Ovary (tissue), 10 donors: ENCODE results near the gene SORCS3. TPM values are rescaled to one million over a fixed set of nuclear protein-coding genes. Genes with fewer than 3 reads are reported as not detected.

Experiments
- DNase-seq, 5 donors: peaks; one replicate each; pipeline ENCODE4 v3.0.0-alpha.2; 2019 to 2020
- H3K27ac ChIP-seq, 2 donors: fragments of 200-600 bp; one replicate each; pipeline versions ENCODE4 v1.5.1 to v1.8.0; 2019 to 2022
- H3K27me3 ChIP-seq: fragments of 200-600 bp; one replicate; pipeline ENCODE4 v1.8.0; 2022
- H3K36me3 ChIP-seq: fragments of 200-600 bp; sonication (generic); one replicate; pipeline ENCODE4 v1.5.1; 2019
- H3K4me1 ChIP-seq: one replicate; pipeline ENCODE4 v1.8.1; 2013; ENCODE audit warnings: mild to moderate bottlenecking, moderate library complexity; ENCODE audit not compliant: insufficient read depth
- H3K4me3 ChIP-seq: fragments of 200-600 bp; sonication (generic); one replicate; pipeline ENCODE4 v1.5.1; 2017
- H3K9me3 ChIP-seq, 2 donors: fragments of 200-600 bp in 1 of 2; sonication (generic) in 1 of 2; one replicate each; pipeline versions ENCODE4 v1.5.1 to v1.8.1; 2013 to 2019; ENCODE audit warnings: mild to moderate bottlenecking in 1 of 2, moderate library complexity in 1 of 2
- EP300 ChIP-seq: sonication (generic); formaldehyde crosslinking; IDR thresholded peaks from one replicate; pipeline ENCODE4 v1.6.1; 2017; ENCODE audit warnings: antibody characterized with exemption
- POLR2A ChIP-seq: fragments of 450-650 bp; IDR thresholded peaks from one replicate; pipeline ENCODE4 v1.6.1; 2017; ENCODE audit warnings: antibody characterized with exemption, mild to moderate bottlenecking, moderate library complexity
- WGBS, 3 donors: extraction: QIAGEN DNeasy Blood & Tissue Kit in 1 of 3; methylation state at CpG; one replicate each; pipeline versions ENCODE4 v1.1.5 to v1.1.7; 2013 to 2017; 5-methylcytosine and 5-hydroxymethylcytosine counted together
- intact Hi-C, 4 donors: fragments of 100-400 bp; cut with DNase I; formaldehyde crosslinking; loops; one replicate each; pipeline versions ENCODE4 v1.11.0 to v1.15.1; 2022 to 2023
- long read RNA-seq, 3 donors: library from polyadenylated mRNA in 2 of 3; unstranded in 2 of 3; transcript quantifications; one replicate each; pipeline ENCODE4 v2.0.0 and lab custom pipeline, GENCODE V29; 2021 to 2026
- polyA plus RNA-seq, 2 donors: library from polyadenylated mRNA; stranded (reverse); fragments of 200-250 nt in 1 of 2; fragments of 350-450 nt in 1 of 2; fragmentation: Illumina TruSeq in 1 of 2; extraction: RNeasy Lipid Tissue Mini Kit (QIAGEN cat#74804) in 1 of 2; gene quantifications; one replicate each; pipeline ENCODE4 v1.2.3, GENCODE V29; 2013 to 2014
- total RNA-seq, 7 donors: library from RNA; depleted of rRNA in 2 of 7; stranded (reverse); fragments of >200 nt in 2 of 7; fragmentation: NEBNext Ultra II Directional in 3 of 7; extraction: Animal tissue kit (Norgen Biotek cat#: 25700) in 3 of 7; gene quantifications; one replicate each; pipeline versions ENCODE4 v1.1.0 to v1.2.4, GENCODE V29; 2016 to 2023
- TF ChIP-seq, protein P1 (sequence below), 3 donors: fragments of 450-650 bp in 2 of 3; fragments of 200-600 bp in 1 of 3; IDR thresholded peaks; one replicate each; pipeline versions ENCODE4 v1.5.1 to v1.8.0; 2016 to 2022; ENCODE audit warnings: antibody characterized with exemption in 3 of 3, mild to moderate bottlenecking in 1 of 3
- donor health status: DM: no; HTN: no; CAD: no; lungs with moderate emphysema.
- donor health status: DM: no; HTN: no; CAD: no.
- donor health status: Bipolar disorder and iron deficiency.
- donor health status: DM: yes; HTN: yes; CAD: no.
- donor health status: DM: no; HTN: no; CAD: no.
- donor health status: DM: yes; HTN: yes; CAD: no.

The SORCS3 gene
- 1 to 10 TPM in 4 of 7 donors, under 1 TPM in 2, not detected in 1; 0.25 to 4.5 (median 1.0) TPM for total RNA-seq
- under 1 TPM; 0.07 to 0.43 TPM for polyA plus RNA-seq
- long read RNA-seq, donor 1 = 0 reads
- long read RNA-seq, donor 2 = 0 reads
- long read RNA-seq, donor 3 = 0 reads

DNA sequence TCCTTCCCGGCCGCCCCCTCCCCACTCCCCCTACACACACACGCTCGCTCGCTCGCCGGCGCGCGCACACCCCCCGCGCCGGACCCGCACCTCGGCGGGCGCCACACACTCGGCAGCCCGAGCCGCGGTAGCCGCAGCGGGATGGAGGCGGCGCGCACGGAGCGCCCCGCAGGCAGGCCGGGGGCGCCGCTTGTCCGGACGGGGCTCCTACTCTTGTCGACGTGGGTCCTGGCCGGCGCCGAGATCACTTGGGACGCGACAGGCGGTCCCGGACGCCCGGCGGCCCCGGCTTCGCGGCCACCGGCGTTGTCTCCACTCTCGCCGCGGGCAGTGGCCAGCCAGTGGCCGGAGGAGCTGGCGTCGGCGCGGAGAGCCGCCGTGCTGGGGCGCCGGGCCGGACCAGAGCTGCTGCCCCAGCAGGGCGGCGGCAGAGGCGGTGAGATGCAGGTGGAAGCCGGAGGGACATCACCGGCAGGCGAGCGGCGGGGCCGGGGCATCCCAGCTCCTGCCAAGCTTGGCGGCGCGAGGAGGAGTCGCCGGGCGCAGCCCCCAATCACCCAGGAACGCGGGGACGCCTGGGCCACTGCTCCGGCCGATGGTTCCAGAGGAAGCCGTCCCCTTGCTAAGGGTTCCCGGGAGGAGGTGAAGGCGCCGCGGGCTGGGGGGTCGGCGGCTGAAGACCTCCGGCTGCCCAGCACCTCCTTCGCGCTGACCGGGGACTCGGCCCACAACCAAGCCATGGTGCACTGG lies at the start of gene SORCS3:
TSS of gene SORCS3 (plus strand) at position 104 of the 750 bp plus-strand sequence.
- H3K9me3 ChIP-seq = no peaks in the 10 kb centered on the region
- no peak within 1 kb of the TSS for H3K4me3 ChIP-seq
- WGBS, 3 donors = 0 to 1% (median 0%) methylated on average over 72 to 96 of the region's 96 CpGs
- no peaks in the 10 kb centered on the region for H3K36me3 ChIP-seq
- peak in 1 of 5 donors; percentile 16 for DNase-seq
- H3K27me3 ChIP-seq = no peaks in the 10 kb centered on the region
- intact Hi-C loops = no loop called here
- TF ChIP-seq, protein P1, sequence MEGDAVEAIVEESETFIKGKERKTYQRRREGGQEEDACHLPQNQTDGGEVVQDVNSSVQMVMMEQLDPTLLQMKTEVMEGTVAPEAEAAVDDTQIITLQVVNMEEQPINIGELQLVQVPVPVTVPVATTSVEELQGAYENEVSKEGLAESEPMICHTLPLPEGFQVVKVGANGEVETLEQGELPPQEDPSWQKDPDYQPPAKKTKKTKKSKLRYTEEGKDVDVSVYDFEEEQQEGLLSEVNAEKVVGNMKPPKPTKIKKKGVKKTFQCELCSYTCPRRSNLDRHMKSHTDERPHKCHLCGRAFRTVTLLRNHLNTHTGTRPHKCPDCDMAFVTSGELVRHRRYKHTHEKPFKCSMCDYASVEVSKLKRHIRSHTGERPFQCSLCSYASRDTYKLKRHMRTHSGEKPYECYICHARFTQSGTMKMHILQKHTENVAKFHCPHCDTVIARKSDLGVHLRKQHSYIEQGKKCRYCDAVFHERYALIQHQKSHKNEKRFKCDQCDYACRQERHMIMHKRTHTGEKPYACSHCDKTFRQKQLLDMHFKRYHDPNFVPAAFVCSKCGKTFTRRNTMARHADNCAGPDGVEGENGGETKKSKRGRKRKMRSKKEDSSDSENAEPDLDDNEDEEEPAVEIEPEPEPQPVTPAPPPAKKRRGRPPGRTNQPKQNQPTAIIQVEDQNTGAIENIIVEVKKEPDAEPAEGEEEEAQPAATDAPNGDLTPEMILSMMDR (IDR thresholded peaks at IDR 0.05) = no peak
- TF ChIP-seq POLR2A = no peak
- no peaks in the 10 kb centered on the region for H3K4me1 ChIP-seq
- no peak within 1 kb of the TSS for H3K27ac ChIP-seq

DNA sequence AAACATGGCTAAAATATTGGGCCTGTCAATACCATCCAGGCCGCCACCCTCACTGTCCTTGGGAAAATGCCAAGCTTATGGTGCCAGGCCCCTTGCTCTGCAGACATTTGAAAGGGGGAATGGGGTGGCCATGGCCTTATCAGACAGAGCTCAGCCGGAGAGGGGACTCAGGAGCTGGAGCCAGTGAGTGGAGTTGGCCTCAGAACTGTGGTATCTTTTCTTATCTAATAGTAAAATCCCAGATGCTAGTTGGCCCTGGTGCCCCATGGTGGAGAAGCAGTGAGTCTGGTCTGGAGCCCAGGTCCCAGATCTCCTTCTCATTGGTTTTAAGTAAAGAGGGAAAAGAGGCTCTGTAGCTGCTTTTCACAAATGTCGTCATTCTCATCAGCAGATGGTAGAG lies 49.6 kb upstream of the SORCS3 start:
- intact Hi-C loops = no loop called here

DNA sequence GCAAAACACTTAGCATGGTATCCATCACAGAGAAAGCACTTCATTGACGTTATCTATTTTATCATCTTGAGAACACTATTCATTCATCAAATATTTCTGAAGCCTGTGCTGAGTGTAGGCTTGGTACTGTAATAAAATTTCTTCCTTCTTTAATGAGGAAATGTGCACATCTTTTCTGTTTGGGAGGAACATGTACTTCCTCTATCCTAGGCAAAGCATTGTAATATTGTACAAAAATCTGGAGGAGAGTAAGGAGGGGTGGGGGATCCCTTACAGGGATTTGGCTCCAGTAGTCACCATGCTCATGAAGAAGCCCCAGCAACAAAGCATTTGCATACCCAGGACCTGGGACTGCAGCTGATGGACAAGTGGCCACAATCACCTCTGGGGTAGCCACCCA lies 39.9 kb upstream of the SORCS3 start:
- H3K36me3 ChIP-seq = no peaks in the 10 kb centered on the region
- H3K4me1 ChIP-seq = no peaks in the 10 kb centered on the region

More for the DNA sequence above, 49.6 kb upstream of the SORCS3 start:
- H3K4me3 ChIP-seq = no peak overlapping the region
- H3K36me3 ChIP-seq = no peaks in the 10 kb centered on the region
- H3K4me1 ChIP-seq = no peaks in the 10 kb centered on the region
- H3K27me3 ChIP-seq = no peaks in the 10 kb centered on the region
- no peak for TF ChIP-seq POLR2A
- TF ChIP-seq EP300 = no peak
- TF ChIP-seq, protein P1 (IDR thresholded peaks at IDR 0.05) = no peak
- no peaks in the 10 kb centered on the region for H3K9me3 ChIP-seq
- WGBS, 3 donors = 75 to 80% (median 76%) methylated on average over 3 of the region's 3 CpGs
- no peak overlapping the region for H3K27ac ChIP-seq
- DNase-seq = no peak

DNA sequence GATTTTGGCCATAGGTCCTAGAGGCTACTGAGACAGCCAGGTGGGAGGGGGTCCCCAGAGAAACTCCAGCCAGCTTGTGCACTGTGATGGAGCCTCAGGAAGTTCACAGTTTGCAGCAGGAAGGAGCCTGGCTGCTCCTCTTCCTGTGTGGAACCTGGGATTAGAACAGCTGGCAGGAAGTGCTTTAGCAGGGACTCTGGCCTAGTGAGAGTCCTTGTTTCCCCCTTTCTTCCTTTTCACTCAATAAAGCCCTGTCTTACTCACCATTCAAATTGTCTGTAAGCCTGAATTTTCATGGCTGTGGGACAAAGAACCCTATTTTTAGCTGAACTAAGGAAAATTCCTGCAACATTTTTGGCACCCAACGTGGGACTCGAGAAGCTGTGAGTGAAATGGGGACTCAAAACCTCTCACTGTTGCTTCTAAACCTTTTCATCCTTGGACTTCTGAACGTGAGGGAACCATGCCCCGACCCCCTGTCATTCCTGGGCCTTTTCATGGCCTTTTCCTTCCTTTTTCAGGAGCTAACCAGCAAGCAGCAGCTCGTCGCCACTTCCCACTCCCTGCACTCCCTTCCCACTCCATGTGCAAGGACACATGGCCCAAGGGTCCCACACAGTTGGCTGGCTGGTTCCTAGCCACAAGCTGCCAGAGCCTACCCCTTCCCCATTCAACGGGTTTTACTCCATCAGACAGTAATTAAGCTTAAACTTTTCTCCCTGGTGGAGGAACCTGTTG lies 32.8 kb upstream of the SORCS3 start:
- intact Hi-C loops = no loop called here
- no peak overlapping the region for H3K27ac ChIP-seq
- DNase-seq = no peak
- WGBS, 3 donors = 64 to 78% (median 75%) methylated on average over 7 of the region's 7 CpGs
- no peaks in the 10 kb centered on the region for H3K36me3 ChIP-seq
- no peaks in the 10 kb centered on the region for H3K4me1 ChIP-seq
- TF ChIP-seq POLR2A (no peak), EP300 (no peak)
- TF ChIP-seq, protein P1 (IDR thresholded peaks at IDR 0.05) = no peak
- H3K4me3 ChIP-seq = no peak overlapping the region
- no peaks in the 10 kb centered on the region for H3K27me3 ChIP-seq
- H3K9me3 ChIP-seq = no peaks in the 10 kb centered on the region

More for the DNA sequence above, 39.9 kb upstream of the SORCS3 start:
- Histone ChIP-seq H3K4me3 (no peak overlapping the region), H3K27ac (no peak overlapping the region), H3K9me3 (no peaks in the 10 kb centered on the region), H3K27me3 (no peaks in the 10 kb centered on the region)
- TF ChIP-seq, protein P1 (IDR thresholded peaks at IDR 0.05) = no peak
- TF ChIP-seq POLR2A (no peak), EP300 (no peak)
- no peak for DNase-seq
- WGBS, 3 donors = 60 to 73% (median 67%) methylated on average over 1 of the region's 1 CpG
- intact Hi-C loops = no loop called here
